Ovary (tissue), 9 donors: ENCODE measurements around the gene P2RX1. TPM values are rescaled to one million over a fixed set of nuclear protein-coding genes. Genes with fewer than 3 reads are reported as not detected.

ENCODE experiments used
- DNase-seq, 5 donors: peaks; one replicate each; pipeline ENCODE4 v3.0.0-alpha.2; 2019 to 2020
- H3K27ac ChIP-seq, 2 donors: fragments of 200-600 bp; one replicate each; pipeline versions ENCODE4 v1.5.1 to v1.8.0; 2019 to 2022
- H3K27me3 ChIP-seq: fragments of 200-600 bp; one replicate; pipeline ENCODE4 v1.8.0; 2022
- H3K36me3 ChIP-seq: fragments of 200-600 bp; sonication (generic); one replicate; pipeline ENCODE4 v1.5.1; 2019
- H3K4me1 ChIP-seq: one replicate; pipeline ENCODE4 v1.8.1; 2013; ENCODE audit warnings: mild to moderate bottlenecking, moderate library complexity; ENCODE audit not compliant: insufficient read depth
- H3K4me3 ChIP-seq: fragments of 200-600 bp; sonication (generic); one replicate; pipeline ENCODE4 v1.5.1; 2017
- H3K9me3 ChIP-seq, 2 donors: fragments of 200-600 bp in 1 of 2; sonication (generic) in 1 of 2; one replicate each; pipeline versions ENCODE4 v1.5.1 to v1.8.1; 2013 to 2019; ENCODE audit warnings: mild to moderate bottlenecking in 1 of 2, moderate library complexity in 1 of 2
- CTCF ChIP-seq, 3 donors: fragments of 450-650 bp in 2 of 3; fragments of 200-600 bp in 1 of 3; IDR thresholded peaks; one replicate each; pipeline versions ENCODE4 v1.5.1 to v1.8.0; 2016 to 2022; ENCODE audit warnings: antibody characterized with exemption in 3 of 3, mild to moderate bottlenecking in 1 of 3
- EP300 ChIP-seq: sonication (generic); formaldehyde crosslinking; IDR thresholded peaks from one replicate; pipeline ENCODE4 v1.6.1; 2017; ENCODE audit warnings: antibody characterized with exemption
- POLR2A ChIP-seq: fragments of 450-650 bp; IDR thresholded peaks from one replicate; pipeline ENCODE4 v1.6.1; 2017; ENCODE audit warnings: antibody characterized with exemption, mild to moderate bottlenecking, moderate library complexity
- WGBS, 3 donors: extraction: QIAGEN DNeasy Blood & Tissue Kit in 1 of 3; methylation state at CpG; one replicate each; pipeline versions ENCODE4 v1.1.5 to v1.1.7; 2013 to 2017; 5-methylcytosine and 5-hydroxymethylcytosine counted together
- intact Hi-C, 4 donors: fragments of 100-400 bp; cut with DNase I; formaldehyde crosslinking; loops; one replicate each; pipeline versions ENCODE4 v1.11.0 to v1.15.1; 2022 to 2023
- polyA plus RNA-seq, 2 donors: library from polyadenylated mRNA; stranded (reverse); fragments of 200-250 nt in 1 of 2; fragments of 350-450 nt in 1 of 2; fragmentation: Illumina TruSeq in 1 of 2; extraction: RNeasy Lipid Tissue Mini Kit (QIAGEN cat#74804) in 1 of 2; gene quantifications; one replicate each; pipeline ENCODE4 v1.2.3, GENCODE V29; 2013 to 2014
- total RNA-seq, 7 donors: library from RNA; depleted of rRNA in 2 of 7; stranded (reverse); fragments of >200 nt in 2 of 7; fragmentation: NEBNext Ultra II Directional in 3 of 7; extraction: Animal tissue kit (Norgen Biotek cat#: 25700) in 3 of 7; gene quantifications; one replicate each; pipeline versions ENCODE4 v1.1.0 to v1.2.4, GENCODE V29; 2016 to 2023
- donor health status: DM: no; HTN: no; CAD: no; lungs with moderate emphysema.
- donor health status: DM: no; HTN: no; CAD: no.
- donor health status: Bipolar disorder and iron deficiency.
- donor health status: DM: yes; HTN: yes; CAD: no.
- donor health status: DM: no; HTN: no; CAD: no.
- donor health status: DM: yes; HTN: yes; CAD: no.

The P2RX1 gene
- total and polyA plus RNA-seq, 9 donors: 0.24 to 4.6 (median 0.99) TPM

DNA sequence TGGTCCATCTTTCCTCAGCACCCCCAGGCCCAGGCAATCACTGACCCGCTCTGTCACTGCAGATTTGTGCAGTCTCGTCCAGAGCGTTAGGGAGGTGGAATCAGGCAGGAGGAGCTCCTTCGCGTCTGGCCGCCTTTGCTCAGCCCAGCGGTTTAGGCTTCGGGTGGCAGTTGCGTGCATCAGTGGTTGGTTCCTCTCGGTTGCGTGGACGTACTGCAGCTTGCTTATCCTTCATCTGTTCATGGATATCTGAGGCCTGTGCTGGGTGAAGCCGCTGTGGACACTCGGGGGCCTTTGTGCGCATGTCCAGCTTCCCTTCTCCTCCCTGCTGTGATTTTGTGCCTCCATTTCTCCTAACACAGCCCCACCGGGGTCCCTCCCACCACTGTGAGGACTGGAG lies 4.7 kb upstream of the P2RX1 start:
- no peak overlapping the region for H3K27ac ChIP-seq
- WGBS, 3 donors: 91 to 94% (median 94%) methylated on average over 16 of the region's 16 CpGs
- H3K36me3 ChIP-seq: no peaks in the 10 kb centered on the region
- DNase-seq: no peak
- no peaks in the 10 kb centered on the region for H3K27me3 ChIP-seq
- H3K4me3 ChIP-seq: no peak overlapping the region
- TF ChIP-seq EP300: no peak
- no peak for TF ChIP-seq CTCF (IDR thresholded peaks at IDR 0.05)
- TF ChIP-seq POLR2A: no peak
- peaks cover 16% of the 10 kb centered on the region for H3K4me1 ChIP-seq
- no peaks in the 10 kb centered on the region for H3K9me3 ChIP-seq
- intact Hi-C loops: no loop called here

GRCh38 chr17:3919123-3919624 lies 2.9 kb upstream of the P2RX1 start:
- no peak overlapping the region for H3K4me3 ChIP-seq
- 76 to 89% (median 84%) methylated on average over 20 to 22 of the region's 22 CpGs for WGBS, 3 donors
- H3K9me3 ChIP-seq: no peaks in the 10 kb centered on the region
- H3K4me1 ChIP-seq: peaks cover 12% of the 10 kb centered on the region
- H3K36me3 ChIP-seq: no peaks in the 10 kb centered on the region
- TF ChIP-seq EP300 (no peak), CTCF (IDR thresholded peaks at IDR 0.05) (no peak), POLR2A (no peak)
- DNase-seq: no peak
- H3K27me3 ChIP-seq: no peaks in the 10 kb centered on the region
- peak overlapping the region; percentile 30 to 57 for H3K27ac ChIP-seq
- intact Hi-C loops: loop anchor here in 2 of 4 donors (10.0 kb wide), 2 partner anchors 54 to 86 kb away; no protein-coding TSS in a partner anchor

- Histone ChIP-seq H3K27me3 (no peaks in the 10 kb centered on the region), H3K4me1 (peaks cover 12% of the 10 kb centered on the region), H3K36me3 (no peaks in the 10 kb centered on the region), H3K9me3 (no peaks in the 10 kb centered on the region), H3K27ac (peak overlapping the region; percentile 14 to 57), H3K4me3 (no peak overlapping the region)
- intact Hi-C loops: loop anchor here in 2 of 4 donors (10.0 kb wide), 2 partner anchors 54 to 86 kb away; no protein-coding TSS in a partner anchor
- DNase-seq: no peak
- WGBS, 3 donors: 69 to 73% (median 73%) methylated on average over 8 of the region's 8 CpGs
- TF ChIP-seq EP300 (no peak), POLR2A (no peak), CTCF (IDR thresholded peaks at IDR 0.05) (no peak)
Measured at GRCh38 chr17:3918372-3919122, 2.3 kb upstream of the P2RX1 start.

DNA sequence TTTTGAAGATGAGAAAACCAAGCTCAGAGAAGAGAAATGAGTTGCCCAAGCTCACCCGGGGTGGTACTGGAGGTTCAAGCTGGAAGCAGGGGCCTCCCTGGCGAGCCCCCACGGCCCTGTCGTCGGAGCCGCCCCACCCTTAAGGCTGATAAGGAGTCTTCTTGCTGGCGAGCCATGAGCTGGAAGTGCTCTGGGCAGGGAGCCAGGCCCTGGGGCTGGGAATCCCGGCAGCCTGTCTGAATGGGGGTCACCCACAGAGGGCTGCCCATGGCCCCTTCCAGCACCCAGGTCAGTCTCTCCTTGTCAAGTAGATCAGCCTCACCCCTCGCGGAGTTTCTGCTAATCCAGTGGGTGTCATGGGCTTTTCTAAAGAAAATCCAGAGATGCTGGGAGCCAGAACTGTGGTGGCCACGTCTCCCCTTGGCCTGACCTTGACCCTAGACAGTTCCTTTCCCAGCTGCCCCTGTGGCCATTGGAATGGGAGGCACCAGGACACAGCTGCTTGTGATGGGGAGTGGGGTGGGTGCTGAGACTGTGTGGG lies 1.2 kb upstream of the P2RX1 start:
- TF ChIP-seq EP300 (no peak), POLR2A (no peak), CTCF (IDR thresholded peaks at IDR 0.05) (no peak)
- Histone ChIP-seq H3K27ac (peak overlapping the region; percentile 22 to 42), H3K36me3 (no peaks in the 10 kb centered on the region), H3K4me1 (peaks cover 12% of the 10 kb centered on the region), H3K9me3 (no peaks in the 10 kb centered on the region), H3K27me3 (no peaks in the 10 kb centered on the region), H3K4me3 (no peak overlapping the region)
- peak; percentile 80 to 89 (median 85) for DNase-seq
- intact Hi-C loops: loop anchor here in 2 of 4 donors (10.0 kb wide), 2 partner anchors 53 to 87 kb away; no protein-coding TSS in a partner anchor
- 13% methylated on average over 8 to 11 of the region's 11 CpGs for WGBS, 3 donors
